ENCODE results near the gene ID3.

The ID3 gene

DNA sequence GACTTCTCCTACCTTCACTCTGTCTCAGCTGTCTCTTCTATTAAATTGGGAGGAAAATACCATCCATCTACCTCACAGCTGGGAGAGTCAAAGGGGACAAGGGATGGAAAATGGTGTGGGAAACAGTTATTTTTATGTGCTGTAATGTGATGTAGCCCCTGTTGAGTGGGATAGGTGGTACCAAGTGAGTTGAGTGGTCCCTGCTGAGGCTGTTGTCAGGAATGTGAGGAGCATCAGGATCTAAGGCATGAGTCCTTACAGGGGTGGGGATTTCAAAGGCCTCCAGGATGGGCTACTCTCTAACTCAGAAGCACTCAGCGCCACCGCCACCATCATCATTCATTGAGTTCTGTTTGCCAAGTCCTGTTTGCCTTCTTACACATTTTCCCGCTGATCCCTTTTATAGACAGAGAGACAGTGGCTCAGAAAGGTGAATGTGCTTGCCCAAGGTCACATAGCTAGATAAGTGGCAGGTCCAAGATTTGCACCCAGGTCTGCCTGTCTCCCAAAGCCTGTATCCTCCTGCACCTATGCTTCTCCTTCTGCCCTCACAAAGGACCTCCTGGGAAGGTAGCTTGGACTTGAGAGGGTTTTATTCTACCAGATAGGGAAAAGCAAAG is 4.6 kb upstream of the ID3 start:
- DNase-seq (ENCODE audit: low read depth), result no peak
- TF ChIP-seq, protein P1, sequence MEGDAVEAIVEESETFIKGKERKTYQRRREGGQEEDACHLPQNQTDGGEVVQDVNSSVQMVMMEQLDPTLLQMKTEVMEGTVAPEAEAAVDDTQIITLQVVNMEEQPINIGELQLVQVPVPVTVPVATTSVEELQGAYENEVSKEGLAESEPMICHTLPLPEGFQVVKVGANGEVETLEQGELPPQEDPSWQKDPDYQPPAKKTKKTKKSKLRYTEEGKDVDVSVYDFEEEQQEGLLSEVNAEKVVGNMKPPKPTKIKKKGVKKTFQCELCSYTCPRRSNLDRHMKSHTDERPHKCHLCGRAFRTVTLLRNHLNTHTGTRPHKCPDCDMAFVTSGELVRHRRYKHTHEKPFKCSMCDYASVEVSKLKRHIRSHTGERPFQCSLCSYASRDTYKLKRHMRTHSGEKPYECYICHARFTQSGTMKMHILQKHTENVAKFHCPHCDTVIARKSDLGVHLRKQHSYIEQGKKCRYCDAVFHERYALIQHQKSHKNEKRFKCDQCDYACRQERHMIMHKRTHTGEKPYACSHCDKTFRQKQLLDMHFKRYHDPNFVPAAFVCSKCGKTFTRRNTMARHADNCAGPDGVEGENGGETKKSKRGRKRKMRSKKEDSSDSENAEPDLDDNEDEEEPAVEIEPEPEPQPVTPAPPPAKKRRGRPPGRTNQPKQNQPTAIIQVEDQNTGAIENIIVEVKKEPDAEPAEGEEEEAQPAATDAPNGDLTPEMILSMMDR (IDR thresholded peaks at IDR 0.05; ENCODE audit: low read length, missing control alignments), result no peak
- no peak overlapping the region for H3K4me3 ChIP-seq (replicated peaks; ENCODE audit: low read depth, low read length)

DNA sequence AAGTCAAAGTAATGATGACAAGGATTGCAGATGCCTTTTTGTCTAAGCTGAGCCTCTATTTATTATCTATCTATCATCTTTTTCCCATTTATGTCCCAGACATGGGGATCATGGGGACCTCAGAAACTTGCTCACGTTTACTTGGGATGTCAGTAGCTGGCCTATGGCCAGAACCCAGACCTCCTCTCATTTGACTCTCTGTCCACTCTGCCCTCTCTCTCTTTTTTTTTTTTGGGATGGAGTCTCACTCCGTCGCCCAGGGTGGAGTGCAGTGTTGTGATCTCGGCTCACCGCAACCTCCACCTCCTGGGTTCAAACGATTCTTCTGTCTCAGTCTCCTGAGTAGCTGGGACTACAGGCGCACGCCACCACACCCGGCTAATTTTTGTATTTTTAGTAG is 3.7 kb upstream of the ID3 start:
- TF ChIP-seq, protein P1 (IDR thresholded peaks at IDR 0.05; ENCODE audit: low read length, missing control alignments), result no peak
- no peak for DNase-seq (ENCODE audit: low read depth)

DNA sequence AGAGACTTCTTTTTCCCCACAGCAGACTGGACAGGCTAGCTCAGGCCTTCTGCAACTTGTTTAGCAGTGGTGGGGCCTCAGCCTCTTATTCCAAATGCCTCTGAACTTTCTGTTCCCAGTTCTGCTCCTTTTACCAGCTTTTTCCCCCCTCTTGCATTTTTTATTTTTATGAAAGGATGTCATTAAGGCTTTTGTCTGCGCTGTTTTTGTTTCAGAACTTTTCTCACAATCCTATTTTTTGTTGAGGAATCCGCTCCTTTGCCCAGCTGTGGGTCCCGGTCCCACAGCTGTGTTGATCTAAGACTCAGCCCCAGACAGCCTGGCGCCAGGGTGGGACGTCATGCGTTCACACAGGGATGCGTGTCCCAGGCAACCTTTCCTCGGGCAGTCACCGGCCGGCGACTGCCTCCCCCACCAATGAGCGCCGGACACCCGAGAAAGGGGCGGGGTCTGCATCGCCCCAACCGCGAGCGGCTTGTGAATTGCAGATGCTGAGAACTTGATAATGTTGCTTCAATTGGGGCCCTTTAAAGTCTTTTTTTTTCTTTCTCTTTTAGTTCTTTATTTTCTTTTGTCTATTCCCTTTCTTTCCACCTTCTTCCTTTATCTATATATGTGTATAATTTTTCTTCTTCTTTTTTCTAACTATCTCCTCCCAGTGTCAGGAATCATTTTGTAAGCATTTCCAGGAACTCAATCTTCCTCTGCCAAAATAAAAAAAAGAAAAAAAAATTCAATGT is 3.0 kb upstream of the ID3 start:
- DNase-seq (ENCODE audit: low read depth), result peak; percentile 99
- TF ChIP-seq, protein P1 (IDR thresholded peaks at IDR 0.05; ENCODE audit: low read length, missing control alignments), result no peak
- peak overlapping the region; percentile 27 for H3K4me3 ChIP-seq (replicated peaks; ENCODE audit: low read depth, low read length)

More for the DNA sequence above, 3.7 kb upstream of the ID3 start:
- no peak overlapping the region for H3K4me3 ChIP-seq (replicated peaks; ENCODE audit: low read depth, low read length)

DNA sequence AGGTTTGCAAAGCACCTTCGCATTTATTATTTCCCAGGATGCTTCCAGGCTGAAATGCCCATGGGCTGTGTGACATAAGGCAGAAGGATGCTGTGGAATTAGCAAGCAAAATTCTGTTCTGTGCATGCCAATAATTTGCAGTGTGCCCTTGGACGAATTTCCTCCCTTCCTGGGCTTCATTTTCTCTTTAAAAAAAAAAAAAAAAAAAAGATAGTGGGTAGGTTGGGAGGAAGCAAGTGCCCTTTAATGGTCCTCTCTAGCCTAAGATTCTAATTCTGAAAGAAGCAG is 2.5 kb upstream of the ID3 start:
- peak; percentile 55 for DNase-seq (ENCODE audit: low read depth)
- H3K4me3 ChIP-seq (replicated peaks; ENCODE audit: low read depth, low read length), result peak overlapping the region; percentile 26
- TF ChIP-seq, protein P1 (IDR thresholded peaks at IDR 0.05; ENCODE audit: low read length, missing control alignments), result no peak

DNA sequence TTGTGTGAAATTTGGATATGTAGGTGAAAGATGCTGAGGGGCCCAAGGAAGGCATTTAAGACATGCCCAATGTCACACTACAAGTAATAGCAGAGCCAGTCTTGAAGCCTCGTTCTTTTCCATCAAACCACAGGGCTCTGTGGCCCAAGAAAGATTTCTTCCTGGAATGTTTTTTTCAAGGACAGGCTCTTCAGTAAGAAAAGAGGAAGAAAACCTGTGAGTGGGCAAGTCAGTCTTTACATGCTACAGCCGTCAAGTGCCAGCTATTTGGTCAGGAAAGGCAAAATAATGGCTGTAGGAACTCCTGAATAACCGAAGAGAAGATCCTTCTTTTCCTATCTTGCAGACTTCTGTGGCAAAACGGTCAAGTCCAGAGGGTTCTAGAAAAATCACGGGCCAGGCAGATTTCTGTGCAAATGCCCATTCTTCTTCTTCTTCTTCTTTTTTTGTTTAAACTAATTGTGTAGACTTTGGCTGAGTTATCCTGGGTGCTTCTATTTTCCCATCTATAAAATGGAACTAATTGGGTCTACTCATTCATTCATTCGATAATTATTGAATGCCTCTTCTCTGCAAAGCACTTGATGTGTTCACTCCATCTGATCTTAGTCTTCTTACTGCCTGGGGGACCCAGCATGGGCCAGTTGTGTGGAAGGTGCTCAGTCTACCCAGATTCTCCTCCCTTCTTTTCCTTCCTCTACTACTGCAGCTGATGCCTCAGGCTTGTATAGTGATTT is 1.9 kb upstream of the ID3 start:
- no peak for DNase-seq (ENCODE audit: low read depth)

DNA sequence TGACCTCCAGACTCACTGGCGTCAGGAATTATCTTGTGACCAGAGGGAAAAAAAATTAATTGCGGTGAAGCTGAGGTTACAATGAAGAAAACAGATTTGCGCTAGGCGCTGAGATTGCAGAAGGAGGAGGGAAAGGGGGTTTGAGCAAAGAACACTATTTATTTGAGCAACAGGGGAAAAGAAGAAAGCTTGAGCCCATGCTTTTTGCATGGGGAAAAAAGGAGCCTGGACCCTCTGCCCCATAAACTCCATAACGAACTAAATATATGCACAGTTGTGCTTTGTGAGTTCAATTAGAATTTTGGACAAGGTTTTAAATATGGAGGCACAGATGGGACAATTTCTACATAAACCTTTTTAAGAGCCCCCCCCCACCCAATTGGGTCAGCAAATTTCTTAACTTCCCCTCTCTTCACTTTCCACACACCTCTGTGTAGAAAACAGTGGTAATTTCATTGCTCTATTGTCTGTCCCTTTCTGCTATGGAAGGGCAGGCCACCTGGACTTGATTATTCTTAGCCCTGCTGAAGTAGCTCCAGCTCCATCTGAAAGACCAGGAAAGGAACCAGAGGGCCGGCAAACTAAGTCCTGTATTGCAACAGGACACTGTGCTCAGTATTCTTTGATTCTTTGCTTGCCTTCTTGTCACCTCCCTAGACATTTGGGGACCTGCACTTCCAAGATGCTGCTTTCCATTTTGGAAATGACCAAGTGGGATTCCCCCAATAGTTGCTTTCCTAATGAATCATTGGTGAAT is 862 bp upstream of the ID3 start:
- peak; percentile 40 for DNase-seq (ENCODE audit: low read depth)
- peak overlapping the region; percentile 89 for H3K4me3 ChIP-seq (replicated peaks; ENCODE audit: low read depth, low read length)
- TF ChIP-seq, protein P1 (IDR thresholded peaks at IDR 0.05; ENCODE audit: low read length, missing control alignments), result no peak

More for the DNA sequence above, 1.9 kb upstream of the ID3 start:
- TF ChIP-seq, protein P1 (IDR thresholded peaks at IDR 0.05; ENCODE audit: low read length, missing control alignments), result no peak
- H3K4me3 ChIP-seq (replicated peaks; ENCODE audit: low read depth, low read length), result peak overlapping the region; percentile 26

Data from fibroblast of pulmonary artery (primary cell).